Epithelial cell of proximal tubule (primary cell): ENCODE data around the gene CEBPB. TPM values are rescaled to one million over a fixed set of nuclear protein-coding genes. Genes with fewer than 3 reads are reported as not detected.

Experiments used
- DNase-seq: peaks from one replicate; pipeline ENCODE4 v3.0.0-alpha.2; 2011; ENCODE audit warnings: low read depth
- H3K4me3 ChIP-seq: 2 replicates; pipeline ENCODE4 v1.5.1; 2011; ENCODE audit warnings: low read depth, mild to moderate bottlenecking, low read length
- total RNA-seq: library from RNA; depleted of rRNA; stranded (reverse); fragments of >200 nt; gene quantifications from 2 replicates; pipeline ENCODE4 v1.2.3, GENCODE V29; 2015
- TF ChIP-seq, protein P1 (sequence below): conservative IDR thresholded peaks from 2 replicates; pipeline ENCODE4 v1.5.1; 2012; ENCODE audit warnings: low read depth, mild to moderate bottlenecking, low read length

The CEBPB gene
- total RNA-seq, 1 donor from 2014 or later, result 24.9 TPM

DNA sequence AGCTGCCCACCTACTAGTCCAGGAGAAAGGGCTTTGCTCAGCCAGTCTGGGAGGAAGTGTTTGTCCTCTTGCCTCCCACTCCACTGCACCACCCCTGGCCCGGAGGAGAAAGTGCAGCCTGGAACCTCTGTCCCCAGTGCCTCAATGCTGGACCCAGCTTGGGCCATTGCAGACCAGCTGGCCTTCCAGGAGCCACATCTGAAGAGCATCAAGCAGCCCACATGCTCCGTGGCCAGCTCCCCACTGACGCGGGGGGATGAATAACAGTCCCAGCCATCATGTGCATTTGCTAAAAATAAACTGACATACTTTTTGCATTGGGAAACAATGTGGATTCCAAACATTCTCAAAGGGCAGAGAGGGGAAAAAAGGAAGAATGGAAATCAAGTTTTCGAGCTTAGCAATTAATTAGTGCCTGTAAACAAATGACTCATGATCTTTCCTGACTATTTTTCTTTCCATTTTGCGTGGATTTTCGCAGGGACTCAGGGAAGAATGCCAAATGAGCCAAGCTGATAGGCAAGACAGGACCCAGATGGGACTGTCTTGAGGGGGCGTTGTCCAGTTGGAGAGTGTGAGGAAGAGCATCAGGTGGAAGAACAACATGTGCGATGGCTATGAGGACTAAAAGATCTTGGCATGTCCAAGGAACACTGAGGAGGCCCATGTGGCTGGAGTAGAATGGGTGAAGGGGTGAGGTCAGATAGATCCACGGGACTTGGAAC lies 34.1 kb downstream of the CEBPB start:
- DNase-seq, result peak; percentile 96
- H3K4me3 ChIP-seq, result no peak overlapping the region
- TF ChIP-seq, protein P1, sequence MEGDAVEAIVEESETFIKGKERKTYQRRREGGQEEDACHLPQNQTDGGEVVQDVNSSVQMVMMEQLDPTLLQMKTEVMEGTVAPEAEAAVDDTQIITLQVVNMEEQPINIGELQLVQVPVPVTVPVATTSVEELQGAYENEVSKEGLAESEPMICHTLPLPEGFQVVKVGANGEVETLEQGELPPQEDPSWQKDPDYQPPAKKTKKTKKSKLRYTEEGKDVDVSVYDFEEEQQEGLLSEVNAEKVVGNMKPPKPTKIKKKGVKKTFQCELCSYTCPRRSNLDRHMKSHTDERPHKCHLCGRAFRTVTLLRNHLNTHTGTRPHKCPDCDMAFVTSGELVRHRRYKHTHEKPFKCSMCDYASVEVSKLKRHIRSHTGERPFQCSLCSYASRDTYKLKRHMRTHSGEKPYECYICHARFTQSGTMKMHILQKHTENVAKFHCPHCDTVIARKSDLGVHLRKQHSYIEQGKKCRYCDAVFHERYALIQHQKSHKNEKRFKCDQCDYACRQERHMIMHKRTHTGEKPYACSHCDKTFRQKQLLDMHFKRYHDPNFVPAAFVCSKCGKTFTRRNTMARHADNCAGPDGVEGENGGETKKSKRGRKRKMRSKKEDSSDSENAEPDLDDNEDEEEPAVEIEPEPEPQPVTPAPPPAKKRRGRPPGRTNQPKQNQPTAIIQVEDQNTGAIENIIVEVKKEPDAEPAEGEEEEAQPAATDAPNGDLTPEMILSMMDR, result peak; percentile 15

DNA sequence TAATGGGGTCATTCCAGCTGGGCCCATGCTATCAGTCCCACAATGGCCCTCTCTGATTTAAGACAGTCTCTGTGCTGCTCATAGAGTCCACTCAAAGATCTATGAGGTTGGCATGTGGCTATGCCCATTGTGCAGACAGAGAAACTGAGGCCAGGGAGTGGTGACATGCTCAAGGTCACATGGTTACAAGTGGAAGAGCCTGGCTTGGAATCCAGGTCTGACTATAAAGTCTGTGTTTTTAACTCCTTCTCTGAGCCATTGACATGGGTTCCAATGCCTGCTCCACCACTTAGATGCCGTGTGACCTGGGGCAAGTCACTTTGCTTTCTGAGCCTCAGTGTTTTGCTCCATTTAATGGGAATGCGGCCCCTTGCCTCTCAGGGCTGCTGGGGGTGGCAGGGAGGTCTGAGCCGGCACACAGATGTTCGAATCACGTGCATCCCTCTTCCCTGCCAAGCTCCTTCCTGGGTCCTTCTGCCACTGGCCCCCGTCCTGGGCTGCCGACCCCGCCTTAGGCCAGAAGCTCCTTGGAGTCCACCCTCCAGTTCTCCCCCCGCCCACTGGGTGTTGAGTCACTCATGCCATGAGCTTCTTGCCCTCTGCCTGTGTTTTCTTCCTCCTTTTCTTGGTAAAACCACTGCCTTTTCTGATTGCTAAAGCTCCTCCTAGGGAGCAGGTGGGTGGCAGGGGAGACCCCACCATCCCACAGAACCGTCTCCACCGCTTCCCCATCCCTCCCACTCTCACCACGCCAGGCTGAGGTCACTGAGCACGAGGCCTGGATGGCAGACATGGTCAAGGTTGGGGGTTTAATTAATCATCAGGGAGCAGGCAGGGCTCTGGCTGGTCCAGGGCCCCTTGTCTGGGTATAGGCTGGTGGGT lies 35.7 kb downstream of the CEBPB start:
- TF ChIP-seq, protein P1, result no peak
- no peak overlapping the region for H3K4me3 ChIP-seq
- no peak for DNase-seq

DNA sequence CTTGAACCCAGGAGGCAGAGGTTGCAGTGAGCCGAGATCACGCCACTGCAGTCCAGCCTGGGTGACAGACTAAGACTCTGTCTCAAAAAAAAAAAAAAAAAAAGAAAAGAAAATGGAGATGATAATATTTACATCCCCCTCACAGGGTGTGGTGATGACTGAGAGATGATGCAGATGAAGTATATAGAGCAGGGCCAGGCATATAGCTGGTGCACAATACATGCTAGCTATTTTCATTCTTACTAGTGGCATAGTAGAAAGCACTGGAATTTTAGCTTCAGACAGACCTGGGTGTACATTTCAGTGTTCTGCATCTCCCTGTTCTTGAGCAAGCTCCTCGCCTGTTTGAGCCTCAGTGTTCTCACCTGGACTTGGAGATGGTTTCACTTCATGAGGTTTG lies 36.9 kb downstream of the CEBPB start:
- TF ChIP-seq, protein P1, result no peak
- DNase-seq, result no peak
- H3K4me3 ChIP-seq, result no peak overlapping the region

DNA sequence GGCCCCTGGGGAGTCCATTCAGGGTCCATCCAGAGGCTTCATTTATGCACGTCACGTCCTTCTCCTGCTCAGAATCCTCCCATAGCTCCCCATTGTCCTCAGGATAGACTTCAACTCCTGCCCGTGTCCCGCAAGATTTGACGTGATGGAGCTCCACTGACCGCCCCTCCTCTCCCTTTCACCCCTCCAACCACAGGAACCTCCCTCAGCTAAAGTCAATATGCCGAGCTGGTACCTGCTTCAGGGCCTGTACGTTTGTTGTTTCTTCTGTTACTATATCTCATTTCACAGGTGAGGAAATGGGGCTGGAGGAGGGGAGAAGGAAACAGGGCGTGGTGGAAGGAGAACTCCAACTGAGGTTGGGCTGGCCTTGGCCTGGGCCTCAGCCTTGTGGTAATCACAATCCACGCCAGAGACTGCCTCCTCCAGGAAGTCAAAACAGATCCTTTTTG lies 38.6 kb downstream of the CEBPB start:
- DNase-seq, result no peak
- TF ChIP-seq, protein P1, result no peak
- no peak overlapping the region for H3K4me3 ChIP-seq

DNA sequence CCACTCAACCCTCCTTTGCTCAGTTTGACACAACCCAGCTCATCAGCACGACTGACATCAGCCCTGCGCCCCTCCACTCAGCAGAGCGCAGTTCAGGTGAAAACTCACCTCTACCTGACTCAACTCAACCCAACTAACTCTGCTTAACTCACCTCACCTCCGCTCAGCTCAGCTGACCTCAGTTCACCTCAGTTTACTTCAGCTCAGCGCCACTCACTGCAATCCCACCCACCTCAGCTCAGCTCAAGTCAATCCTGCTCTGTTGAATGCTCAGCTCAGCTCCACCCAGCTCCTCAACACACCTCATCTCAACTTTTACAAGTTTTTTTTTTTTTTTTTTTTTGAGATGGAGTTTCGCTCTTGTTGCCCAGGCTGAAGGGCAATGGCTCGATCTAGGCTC lies 39.6 kb downstream of the CEBPB start:
- no peak overlapping the region for H3K4me3 ChIP-seq
- no peak for DNase-seq
- TF ChIP-seq, protein P1, result no peak

DNA sequence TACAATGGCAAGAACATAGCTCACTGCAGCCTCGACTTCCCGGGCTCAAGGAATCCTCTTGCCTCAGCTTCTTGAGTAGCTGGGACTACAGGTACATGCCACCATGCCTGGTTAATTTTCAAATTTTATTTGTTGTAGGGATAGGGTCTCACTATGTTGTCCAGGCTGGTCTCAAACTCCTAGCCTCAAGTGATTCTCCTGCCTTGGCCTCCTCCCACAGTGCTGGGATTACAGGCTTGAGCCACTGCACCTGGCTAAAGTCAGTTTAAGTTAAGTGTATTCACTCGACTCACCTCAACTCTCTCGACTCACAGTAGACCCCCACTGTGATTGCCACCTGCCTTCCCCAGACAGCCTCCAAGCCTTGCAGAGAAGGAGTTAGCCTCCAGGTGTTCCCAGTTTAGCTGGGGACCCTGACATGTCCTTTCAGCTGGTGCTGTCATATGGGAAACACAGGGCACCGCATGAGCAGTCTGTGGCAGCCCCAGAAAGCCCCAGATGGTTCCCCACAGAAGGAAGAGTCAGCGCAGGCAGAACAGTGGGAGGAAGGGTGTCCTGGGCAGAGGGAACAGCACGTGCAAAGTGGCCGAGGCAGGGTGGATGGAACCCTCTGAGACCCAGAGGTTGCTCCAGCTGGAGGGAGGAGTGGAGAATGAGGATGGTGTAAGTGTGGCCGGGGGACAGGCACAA lies 40.4 kb downstream of the CEBPB start:
- TF ChIP-seq, protein P1, result no peak
- H3K4me3 ChIP-seq, result no peak overlapping the region
- no peak for DNase-seq
